8988T (cell line): ENCODE data around the gene TRA2B.
"Not testable (repeated sequence)": the region's sequence is repeated elsewhere in the genome, so short reads cannot be mapped to it uniquely, and the experiment has no call there.

ENCODE experiments used
- DNase-seq: peaks from one replicate; pipeline ENCODE4 v3.0.0; 2011

The TRA2B gene

GRCh38 chr3:185926445-185926844, 11.4 kb downstream of the TRA2B start:
- no peak for DNase-seq

GRCh38 chr3:185925353-185925752, 12.5 kb downstream of the TRA2B start:
- DNase-seq = no peak

GRCh38 chr3:185924375-185924774, 13.4 kb downstream of the TRA2B start:
- no peak for DNase-seq

GRCh38 chr3:185920184-185920583, 17.6 kb downstream of the TRA2B start:
- no peak for DNase-seq

GRCh38 chr3:185916042-185916833, 21.6 kb downstream of the TRA2B start:
- no peak for DNase-seq

GRCh38 chr3:185915642-185916041, 22.2 kb downstream of the TRA2B start:
- no peak for DNase-seq

- DNase-seq = no peak
These were observed 22.7 kb downstream of the TRA2B start for GRCh38 chr3:185914911-185915629.

GRCh38 chr3:185912929-185913901, 24.6 kb downstream of the TRA2B start:
- no peak for DNase-seq

- no peak for DNase-seq
These were observed 25.3 kb downstream of the TRA2B start for GRCh38 chr3:185912512-185912911.

- DNase-seq = not testable (repeated sequence)
These were observed 26.8 kb downstream of the TRA2B start for GRCh38 chr3:185911076-185911448.

- not testable (repeated sequence) for DNase-seq
These were observed 27.3 kb downstream of the TRA2B start for GRCh38 chr3:185910322-185911075.

- DNase-seq = not testable (repeated sequence)
These were observed 27.9 kb downstream of the TRA2B start for GRCh38 chr3:185909913-185910312.

GRCh38 chr3:185900228-185900627, 37.6 kb downstream of the TRA2B start:
- peak; percentile 70 for DNase-seq

- no peak for DNase-seq
These were observed 41.2 kb downstream of the TRA2B start for GRCh38 chr3:185896636-185897035.

- DNase-seq = no peak
These were observed 50.7 kb downstream of the TRA2B start for GRCh38 chr3:185887066-185887465.

GRCh38 chr3:185884641-185885040, 53.2 kb downstream of the TRA2B start:
- no peak for DNase-seq

GRCh38 chr3:185881926-185882325, 55.9 kb downstream of the TRA2B start:
- no peak for DNase-seq

- no peak for DNase-seq
These were observed 57.2 kb downstream of the TRA2B start for GRCh38 chr3:185880600-185880999.

GRCh38 chr3:185878920-185879319, 58.9 kb downstream of the TRA2B start:
- DNase-seq = no peak

- no peak for DNase-seq
These were observed 63.7 kb downstream of the TRA2B start for GRCh38 chr3:185874119-185874518.

- DNase-seq = no peak
These were observed 70.2 kb downstream of the TRA2B start for GRCh38 chr3:185867650-185868049.

GRCh38 chr3:185866995-185867394, 70.8 kb downstream of the TRA2B start:
- no peak for DNase-seq
